GM12878 (cell line): ENCODE results near the gene DNAJB5. TPM values are rescaled to one million over a fixed set of nuclear protein-coding genes. Genes with fewer than 3 reads are reported as not detected.

ENCODE experiments used
- USF1 ChIP-seq: IDR thresholded peaks from 2 replicates; pipeline ENCODE4 v1.6.1; 2011; ENCODE audit warnings: borderline replicate concordance, low read depth, mild to moderate bottlenecking, moderate library complexity, mixed read lengths, low read length; ENCODE audit not compliant: insufficient read depth; ENCODE audit errors: extremely low read length
- ZBTB33 ChIP-seq: fragments of 450-650 bp; IDR thresholded peaks from 2 replicates; pipeline ENCODE4 v1.6.1; 2017; ENCODE audit warnings: mild to moderate bottlenecking
- polyA plus RNA-seq, 11 experiments: library from polyadenylated mRNA; depleted of rRNA in 4 of 11; unstranded in 6 of 11; stranded (reverse) in 5 of 11; fragments of >200 nt; fragmentation: Nextera tagmentation in 4 of 11; fragmentation: Illumina TruSeq in 1 of 11; extraction: Ambion mirVana in 4 of 11; extraction: Trizol in 1 of 11; gene quantifications; 1 replicate in 1 of 11; 2 replicates in 10 of 11; pipeline versions ENCODE4 v1.2.1 to v1.2.3, GENCODE V29; 2011 to 2016; ENCODE audit warnings: inconsistent platforms in 2 of 11, missing spikeins in 2 of 11, low read depth in 1 of 11
- total RNA-seq, 4 experiments: library from RNA; depleted of rRNA in 3 of 4; stranded (reverse); fragments of >200 nt in 3 of 4; fragmentation: Illumina TruSeq in 1 of 4; extraction: Trizol in 1 of 4; gene quantifications; 2 replicates each; pipeline versions ENCODE4 v1.2.1 to v1.2.3, GENCODE V29; 2013 to 2021

DNAJB5 gene
- total and polyA plus RNA-seq, 10 of the 15 experiments (the other 5 are each of a cell fraction or from before 2014, with no cell fraction given): 0.92 to 13.3 (median 6.8) TPM

- TF ChIP-seq USF1: no peak
- TF ChIP-seq ZBTB33: no peak
Measured at GRCh38 chr9:35044071-35044470, 54.5 kb downstream of the DNAJB5 start (continued).

Other genes starting within 250 kb of the DNAJB5 start
- gene PHF24, start 31.5 kb upstream of the DNAJB5 start, total RNA-seq (2014; rRNA removed): not detected in 2 replicates
- not detected in 2 replicates for gene PHF24, start 31.5 kb upstream of the DNAJB5 start, total RNA-seq (2014; rRNA removed; fragmentation: Illumina TruSeq; extraction: Trizol)
- gene PHF24, start 31.5 kb upstream of the DNAJB5 start, total RNA-seq (2021): not detected in 2 replicates
- gene PHF24, start 31.5 kb upstream of the DNAJB5 start, polyA plus RNA-seq (2011; rRNA removed): 0.04 TPM in 1 of 2 replicates, not detected in the other
- not detected in 2 replicates for gene PHF24, start 31.5 kb upstream of the DNAJB5 start, polyA plus RNA-seq (2014; fragmentation: Illumina TruSeq; extraction: Trizol)
- under 1 TPM in 1 of 2 experiments, not detected in 1; 0.02 TPM for gene PHF24, start 31.5 kb upstream of the DNAJB5 start, polyA plus RNA-seq (2014; fragmentation: Nextera tagmentation; extraction: Ambion mirVana)
- gene PHF24, start 31.5 kb upstream of the DNAJB5 start, polyA plus RNA-seq (2014; rRNA removed): 0.04 TPM in 1 of 2 replicates, not detected in the other
- not detected for gene PHF24, start 31.5 kb upstream of the DNAJB5 start, polyA plus RNA-seq (2016; fragmentation: Nextera tagmentation; extraction: Ambion mirVana)
- 314 and 327 TPM in 2 replicates for gene VCP, start 82.9 kb downstream of the DNAJB5 start, total RNA-seq (2014; rRNA removed)
- gene VCP, start 82.9 kb downstream of the DNAJB5 start, total RNA-seq (2014; rRNA removed; fragmentation: Illumina TruSeq; extraction: Trizol): 214 and 236 TPM in 2 replicates
- gene VCP, start 82.9 kb downstream of the DNAJB5 start, total RNA-seq (2021): 245 and 247 TPM in 2 replicates
- gene VCP, start 82.9 kb downstream of the DNAJB5 start, polyA plus RNA-seq (2011; rRNA removed): 235 and 302 TPM in 2 replicates
- gene VCP, start 82.9 kb downstream of the DNAJB5 start, polyA plus RNA-seq (2014; fragmentation: Illumina TruSeq; extraction: Trizol): 202 and 241 TPM in 2 replicates
- gene VCP, start 82.9 kb downstream of the DNAJB5 start, polyA plus RNA-seq (2014; fragmentation: Nextera tagmentation; extraction: Ambion mirVana): 10 to 100 TPM in 1 of 2 experiments, 1 to 10 TPM in 1; 7.4 to 22.3 TPM
- gene VCP, start 82.9 kb downstream of the DNAJB5 start, polyA plus RNA-seq (2014; rRNA removed): 171 and 191 TPM in 2 replicates
- 100 to 1,000 TPM; 306 to 317 TPM for gene VCP, start 82.9 kb downstream of the DNAJB5 start, polyA plus RNA-seq (2016; fragmentation: Nextera tagmentation; extraction: Ambion mirVana)
- 45.0 and 45.9 TPM in 2 replicates for gene FANCG, start 90.2 kb downstream of the DNAJB5 start, total RNA-seq (2014; rRNA removed)
- gene FANCG, start 90.2 kb downstream of the DNAJB5 start, total RNA-seq (2014; rRNA removed; fragmentation: Illumina TruSeq; extraction: Trizol): 39.5 TPM in 2 replicates
- gene FANCG, start 90.2 kb downstream of the DNAJB5 start, total RNA-seq (2021): 59.0 and 66.5 TPM in 2 replicates
- 27.2 and 33.7 TPM in 2 replicates for gene FANCG, start 90.2 kb downstream of the DNAJB5 start, polyA plus RNA-seq (2011; rRNA removed)
- 49.7 and 54.8 TPM in 2 replicates for gene FANCG, start 90.2 kb downstream of the DNAJB5 start, polyA plus RNA-seq (2014; fragmentation: Illumina TruSeq; extraction: Trizol)
- gene FANCG, start 90.2 kb downstream of the DNAJB5 start, polyA plus RNA-seq (2014; fragmentation: Nextera tagmentation; extraction: Ambion mirVana): 10 to 100 TPM; 16.4 to 24.2 TPM
- gene FANCG, start 90.2 kb downstream of the DNAJB5 start, polyA plus RNA-seq (2014; rRNA removed): 45.8 and 54.7 TPM in 2 replicates
- gene FANCG, start 90.2 kb downstream of the DNAJB5 start, polyA plus RNA-seq (2016; fragmentation: Nextera tagmentation; extraction: Ambion mirVana): 10 to 100 TPM; 76.9 to 78.7 TPM
- 18.4 and 19.0 TPM in 2 replicates for gene PIGO, start 106.8 kb downstream of the DNAJB5 start, total RNA-seq (2014; rRNA removed)
- 7.6 and 8.2 TPM in 2 replicates for gene PIGO, start 106.8 kb downstream of the DNAJB5 start, total RNA-seq (2014; rRNA removed; fragmentation: Illumina TruSeq; extraction: Trizol)
- gene PIGO, start 106.8 kb downstream of the DNAJB5 start, total RNA-seq (2021): 19.9 and 23.2 TPM in 2 replicates
- gene PIGO, start 106.8 kb downstream of the DNAJB5 start, polyA plus RNA-seq (2011; rRNA removed): 11.9 and 21.2 TPM in 2 replicates
- gene PIGO, start 106.8 kb downstream of the DNAJB5 start, polyA plus RNA-seq (2014; fragmentation: Illumina TruSeq; extraction: Trizol): 12.9 and 16.7 TPM in 2 replicates
- 10 to 100 TPM in 1 of 2 experiments, 1 to 10 TPM in 1; 8.3 to 13.1 TPM for gene PIGO, start 106.8 kb downstream of the DNAJB5 start, polyA plus RNA-seq (2014; fragmentation: Nextera tagmentation; extraction: Ambion mirVana)
- 16.7 and 17.8 TPM in 2 replicates for gene PIGO, start 106.8 kb downstream of the DNAJB5 start, polyA plus RNA-seq (2014; rRNA removed)
- gene PIGO, start 106.8 kb downstream of the DNAJB5 start, polyA plus RNA-seq (2016; fragmentation: Nextera tagmentation; extraction: Ambion mirVana): 10 to 100 TPM; 22.3 to 23.3 TPM
- gene STOML2, start 113.4 kb downstream of the DNAJB5 start, total RNA-seq (2014; rRNA removed): 242 and 261 TPM in 2 replicates
- gene STOML2, start 113.4 kb downstream of the DNAJB5 start, total RNA-seq (2014; rRNA removed; fragmentation: Illumina TruSeq; extraction: Trizol): 117 and 121 TPM in 2 replicates
- gene STOML2, start 113.4 kb downstream of the DNAJB5 start, total RNA-seq (2021): 209 and 210 TPM in 2 replicates
- gene STOML2, start 113.4 kb downstream of the DNAJB5 start, polyA plus RNA-seq (2011; rRNA removed): 123 and 204 TPM in 2 replicates
- 140 and 165 TPM in 2 replicates for gene STOML2, start 113.4 kb downstream of the DNAJB5 start, polyA plus RNA-seq (2014; fragmentation: Illumina TruSeq; extraction: Trizol)
- 100 to 1,000 TPM; 112 to 148 TPM for gene STOML2, start 113.4 kb downstream of the DNAJB5 start, polyA plus RNA-seq (2014; fragmentation: Nextera tagmentation; extraction: Ambion mirVana)
- gene STOML2, start 113.4 kb downstream of the DNAJB5 start, polyA plus RNA-seq (2014; rRNA removed): 246 and 263 TPM in 2 replicates
- gene STOML2, start 113.4 kb downstream of the DNAJB5 start, polyA plus RNA-seq (2016; fragmentation: Nextera tagmentation; extraction: Ambion mirVana): 100 to 1,000 TPM; 280 to 284 TPM
- gene ATOSB, start 126.1 kb downstream of the DNAJB5 start, total RNA-seq (2014; rRNA removed): 2.3 and 3.6 TPM in 2 replicates
- 1.8 and 1.9 TPM in 2 replicates for gene ATOSB, start 126.1 kb downstream of the DNAJB5 start, total RNA-seq (2014; rRNA removed; fragmentation: Illumina TruSeq; extraction: Trizol)
- gene ATOSB, start 126.1 kb downstream of the DNAJB5 start, total RNA-seq (2021): 2.2 and 3.2 TPM in 2 replicates
- gene ATOSB, start 126.1 kb downstream of the DNAJB5 start, polyA plus RNA-seq (2011; rRNA removed): 4.4 and 5.4 TPM in 2 replicates
- gene ATOSB, start 126.1 kb downstream of the DNAJB5 start, polyA plus RNA-seq (2014; fragmentation: Illumina TruSeq; extraction: Trizol): 2.5 and 2.6 TPM in 2 replicates
- gene ATOSB, start 126.1 kb downstream of the DNAJB5 start, polyA plus RNA-seq (2014; fragmentation: Nextera tagmentation; extraction: Ambion mirVana): under 1 TPM; 0.60 to 0.62 TPM
- 2.7 and 3.6 TPM in 2 replicates for gene ATOSB, start 126.1 kb downstream of the DNAJB5 start, polyA plus RNA-seq (2014; rRNA removed)
- gene ATOSB, start 126.1 kb downstream of the DNAJB5 start, polyA plus RNA-seq (2016; fragmentation: Nextera tagmentation; extraction: Ambion mirVana): 1 to 10 TPM; 1.9 to 2.5 TPM
- under 0.01 TPM in 1 of 2 replicates, not detected in the other for gene UNC13B, start 172.3 kb downstream of the DNAJB5 start, total RNA-seq (2014; rRNA removed)
- gene UNC13B, start 172.3 kb downstream of the DNAJB5 start, total RNA-seq (2014; rRNA removed; fragmentation: Illumina TruSeq; extraction: Trizol): 0.05 TPM in 1 of 2 replicates, not detected in the other
- gene UNC13B, start 172.3 kb downstream of the DNAJB5 start, total RNA-seq (2021): 0.15 and 0.19 TPM in 2 replicates
- gene UNC13B, start 172.3 kb downstream of the DNAJB5 start, polyA plus RNA-seq (2011; rRNA removed): 0.12 and 0.42 TPM in 2 replicates
- 0.01 TPM in 1 of 2 replicates, not detected in the other for gene UNC13B, start 172.3 kb downstream of the DNAJB5 start, polyA plus RNA-seq (2014; fragmentation: Illumina TruSeq; extraction: Trizol)
- gene UNC13B, start 172.3 kb downstream of the DNAJB5 start, polyA plus RNA-seq (2014; fragmentation: Nextera tagmentation; extraction: Ambion mirVana): under 1 TPM in 1 of 2 experiments, not detected in 1; 0.02 TPM
- not detected in 2 replicates for gene UNC13B, start 172.3 kb downstream of the DNAJB5 start, polyA plus RNA-seq (2014; rRNA removed)
- under 1 TPM in 1 of 2 experiments, not detected in 1; 0.11 TPM for gene UNC13B, start 172.3 kb downstream of the DNAJB5 start, polyA plus RNA-seq (2016; fragmentation: Nextera tagmentation; extraction: Ambion mirVana)